AG04450 (cell line): Measurements from ENCODE around the gene KIF12. TPM values are rescaled to one million over a fixed set of nuclear protein-coding genes. Genes with fewer than 3 reads are reported as not detected.

ENCODE experiments used
- CTCF ChIA-PET: fragments of 300-600, 350-600 bp; formaldehyde crosslinking; extraction: SDS; loops from one replicate; lab custom pipeline; 2022; ENCODE audit warnings: antibody characterized with exemption, inconsistent platforms; lab: Charles Lee
- POLR2A ChIA-PET: fragments of 350-600 bp; formaldehyde crosslinking; extraction: SDS; loops from one replicate; lab custom pipeline; 2021; ENCODE audit warnings: antibody characterized with exemption, inconsistent platforms; lab: Yijun Ruan, JAX
- DNase-seq: peaks from one replicate; pipeline ENCODE4 v3.0.0-alpha.2; 2011; ENCODE audit warnings: low read depth, low spot score
- H3K27ac ChIP-seq: one replicate; pipeline ENCODE4 v1.5.1; 2012; ENCODE audit warnings: low read depth, low read length, control low read depth
- H3K27me3 ChIP-seq: one replicate; pipeline ENCODE4 v1.6.0; 2012; ENCODE audit warnings: low read length; ENCODE audit not compliant: control insufficient read depth, insufficient read depth
- H3K4me3 ChIP-seq: 2 replicates; pipeline ENCODE4 v1.5.1; 2011; ENCODE audit warnings: mild to moderate bottlenecking, low read depth, low read length, control low read depth
- H3K9me3 ChIP-seq: 2 replicates; pipeline ENCODE4 v1.5.1; 2012; ENCODE audit warnings: low read length; ENCODE audit not compliant: control insufficient read depth, insufficient read depth
- CTCF ChIP-seq: IDR thresholded peaks from 2 replicates; pipeline ENCODE4 v1.5.1; 2011; ENCODE audit warnings: low read depth, low read length, control low read depth, inconsistent platforms
- polyA plus RNA-seq: library from polyadenylated mRNA; depleted of rRNA; stranded (reverse); fragments of >200 nt; gene quantifications from 2 replicates; pipeline ENCODE4 v1.2.3, GENCODE V29; 2011

The KIF12 gene
- polyA plus RNA-seq, 1 experiment: not detected

- no peak for DNase-seq
- Histone ChIP-seq H3K27me3 (peaks cover 8% of the 10 kb centered on the region), H3K9me3 (no peaks in the 10 kb centered on the region), H3K27ac (no peak overlapping the region), H3K4me3 (no peak overlapping the region)
- TF ChIP-seq CTCF: no peak
- ChIA-PET CTCF (no interaction called here), POLR2A (no interaction called here)
Measured at GRCh38 chr9:114061830-114062474, 37.1 kb downstream of the KIF12 start.

GRCh38 chr9:114061292-114061691 lies 37.8 kb downstream of the KIF12 start:
- DNase-seq: no peak
- Histone ChIP-seq H3K4me3 (no peak overlapping the region), H3K9me3 (no peaks in the 10 kb centered on the region), H3K27ac (no peak overlapping the region), H3K27me3 (peaks cover 8% of the 10 kb centered on the region)
- ChIA-PET CTCF (no interaction called here), POLR2A (no interaction called here)
- no peak for TF ChIP-seq CTCF

GRCh38 chr9:114060711-114061110 lies 38.4 kb downstream of the KIF12 start:
- no peak for DNase-seq
- ChIA-PET POLR2A (no interaction called here), CTCF (no interaction called here)
- peaks cover 5% of the 10 kb centered on the region for H3K27me3 ChIP-seq
- no peak overlapping the region for H3K27ac ChIP-seq
- no peak for TF ChIP-seq CTCF
- no peaks in the 10 kb centered on the region for H3K9me3 ChIP-seq
- H3K4me3 ChIP-seq: no peak overlapping the region

- no peak for DNase-seq
- TF ChIP-seq CTCF: no peak
- no peaks in the 10 kb centered on the region for H3K9me3 ChIP-seq
- CTCF ChIA-PET: no interaction called here
- H3K4me3 ChIP-seq: no peak overlapping the region
- H3K27ac ChIP-seq: no peak overlapping the region
- POLR2A ChIA-PET: no interaction called here
- H3K27me3 ChIP-seq: peaks cover 2% of the 10 kb centered on the region
Measured at GRCh38 chr9:114060070-114060469, 39.0 kb downstream of the KIF12 start.

GRCh38 chr9:114059047-114059803 lies 39.9 kb downstream of the KIF12 start:
- peaks cover 2% of the 10 kb centered on the region for H3K27me3 ChIP-seq
- DNase-seq: no peak
- no peak for TF ChIP-seq CTCF
- H3K4me3 ChIP-seq: no peak overlapping the region
- CTCF ChIA-PET: interaction anchor here (1.2 to 2.0 kb wide), 2 partner anchors 23 to 322 kb away, joined by 4 to 10 read pairs; no protein-coding TSS in a partner anchor
- H3K9me3 ChIP-seq: no peaks in the 10 kb centered on the region
- POLR2A ChIA-PET: no interaction called here
- no peak overlapping the region for H3K27ac ChIP-seq
